ENCODE results near the gene HERPUD2.
"Not testable (repeated sequence)": the region's sequence is repeated elsewhere in the genome, so short reads cannot be mapped to it uniquely, and the experiment has no call there.

Gene HERPUD2

GRCh38 chr7:35617041-35617440, 77.9 kb downstream of the HERPUD2 start:
- no peak for DNase-seq

GRCh38 chr7:35613150-35613549, 81.8 kb downstream of the HERPUD2 start:
- no peak for DNase-seq

DNA sequence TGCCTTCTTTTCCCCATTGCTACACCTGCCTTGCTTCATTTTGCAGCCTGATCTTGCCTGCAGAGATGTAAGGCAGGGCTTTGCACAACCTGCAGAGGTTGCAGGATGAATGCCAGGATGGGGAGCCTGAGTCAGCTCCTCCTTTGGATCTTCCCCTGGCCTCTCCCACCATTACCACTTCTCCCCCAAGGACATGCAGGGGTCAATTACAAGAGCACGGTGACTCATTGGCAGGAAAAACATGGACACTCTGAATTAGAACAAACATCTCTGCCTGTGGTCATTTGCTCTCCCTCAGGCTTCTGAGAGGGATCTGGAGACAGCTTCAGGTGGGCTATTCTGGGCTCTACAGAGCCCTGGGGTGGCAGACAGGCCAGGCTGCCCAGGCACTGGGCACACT, 89.2 kb downstream of the HERPUD2 start:
- DNase-seq: no peak

DNA sequence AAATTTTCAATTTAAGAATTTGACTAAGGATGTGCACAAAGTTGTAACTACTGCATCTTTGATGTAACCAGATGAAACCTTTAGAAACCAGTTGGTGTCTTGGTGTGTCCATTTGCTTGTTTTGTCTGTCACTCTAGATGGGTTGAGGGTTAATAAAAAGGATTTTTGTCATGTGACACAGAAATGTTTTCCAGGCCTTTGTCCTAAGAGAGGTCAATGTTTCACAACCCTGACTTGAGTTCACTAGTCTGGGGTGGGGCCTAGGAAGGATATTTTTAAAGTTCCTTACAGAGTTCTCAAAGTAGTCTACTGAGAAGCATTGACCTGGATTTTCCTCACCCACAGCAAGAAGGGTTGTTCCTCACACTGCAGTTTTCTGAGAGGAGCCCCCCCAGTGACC, 90.3 kb downstream of the HERPUD2 start:
- no peak for DNase-seq

DNA sequence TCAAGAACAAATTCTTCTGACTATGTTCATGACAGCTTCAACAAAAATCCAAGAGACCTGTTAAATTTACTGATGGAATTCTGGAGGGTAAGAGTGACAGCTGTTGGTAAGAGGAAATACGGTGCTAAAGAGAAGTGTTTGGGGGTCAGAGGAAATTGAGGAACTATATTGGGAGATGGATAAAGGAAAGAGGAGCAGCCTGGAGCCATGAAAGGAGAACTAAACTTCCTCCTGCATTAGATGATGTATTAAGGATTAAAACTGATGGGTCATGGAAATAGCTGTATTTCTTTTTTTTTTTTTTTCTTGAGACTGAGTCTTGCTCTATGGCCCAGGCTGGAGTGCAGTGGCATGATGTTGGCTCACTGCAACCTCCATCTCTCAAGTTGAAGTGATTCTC, 95.3 kb downstream of the HERPUD2 start:
- DNase-seq: no peak

- no peak for DNase-seq
These were observed 95.9 kb downstream of the HERPUD2 start for GRCh38 chr7:35599061-35599460.

- no peak for DNase-seq
These were observed 98.9 kb downstream of the HERPUD2 start for GRCh38 chr7:35596061-35596460.

- DNase-seq: no peak
These were observed 101.0 kb downstream of the HERPUD2 start for GRCh38 chr7:35593899-35594298.

DNA sequence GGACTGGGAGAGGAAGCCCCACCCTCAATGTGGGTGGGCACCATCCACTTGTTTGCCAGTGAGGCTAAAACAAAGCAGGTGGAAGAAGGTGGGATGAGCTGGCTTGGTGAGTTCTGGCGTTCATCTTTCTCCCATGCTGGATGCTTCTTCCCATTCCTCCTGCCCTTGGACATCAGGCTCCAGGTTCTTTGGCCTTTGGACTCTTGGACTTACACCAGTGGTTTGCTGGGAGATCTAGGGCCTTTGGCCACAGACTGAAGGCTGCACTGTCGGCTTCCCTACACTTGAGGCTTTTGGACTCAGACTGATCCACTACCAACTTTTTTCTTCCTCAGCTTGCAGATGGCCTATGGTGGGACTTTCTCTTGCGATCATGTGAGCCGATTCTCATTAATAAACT, 106.3 kb downstream of the HERPUD2 start:
- no peak for DNase-seq

DNA sequence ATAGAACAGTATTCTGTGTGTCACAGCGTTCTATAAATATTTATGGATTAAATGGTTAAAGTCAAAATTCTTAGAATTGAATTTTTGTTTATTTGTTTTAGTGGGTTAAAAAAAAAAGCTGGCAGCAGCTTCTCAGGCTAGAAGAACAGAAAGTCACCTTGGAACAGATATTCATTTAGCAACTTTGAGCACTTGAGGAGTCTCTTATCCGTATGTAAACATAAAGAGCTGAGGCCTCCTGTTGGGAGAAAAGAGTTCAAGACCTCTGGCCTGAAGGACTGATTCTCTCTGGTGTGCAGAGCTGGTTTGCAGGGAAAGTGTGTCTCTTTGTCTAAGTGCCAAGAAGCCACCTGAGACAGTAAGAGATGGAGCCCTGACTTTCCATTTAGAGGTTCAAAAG, 109.9 kb downstream of the HERPUD2 start:
- DNase-seq: no peak

DNA sequence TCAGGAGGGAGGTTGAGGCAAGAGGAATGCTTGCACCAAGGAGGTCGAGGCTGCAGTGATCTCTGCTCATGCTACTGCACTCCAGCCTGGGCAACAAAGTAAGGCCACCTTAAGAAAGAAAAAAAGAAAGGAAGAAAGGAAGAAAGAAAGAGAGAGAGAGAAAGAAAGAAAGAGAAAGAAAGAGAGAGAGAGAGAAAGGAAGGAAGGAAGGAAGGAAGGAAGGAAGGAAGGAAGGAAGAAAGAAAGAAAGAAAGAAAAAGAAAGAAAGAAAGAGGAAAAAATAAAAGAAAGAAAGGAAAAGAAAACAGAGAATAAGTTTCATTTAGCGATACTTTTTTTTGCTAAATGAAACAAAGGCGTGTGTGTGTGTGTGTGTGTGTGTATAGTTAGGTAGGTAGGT, 110.4 kb downstream of the HERPUD2 start:
- DNase-seq: not testable (repeated sequence)
